PC-9 (cell line): ENCODE measurements around the gene TGFBR3L. TPM values are rescaled to one million over a fixed set of nuclear protein-coding genes. Genes with fewer than 3 reads are reported as not detected.

Experiments
- BruUV-seq: library from RNA; stranded (reverse); fragments of 400-500 nt; replicated peaks from 2 replicates; lab custom pipeline; 2021; lab: Mats Ljungman, UMichigan
- CTCF ChIA-PET: fragments of 300-600 bp; sonication (Branson Sonifier 250); formaldehyde crosslinking; loops from one replicate; lab custom pipeline; 2022; ENCODE audit warnings: antibody characterized with exemption; lab: Charles Lee
- POLR2A ChIA-PET: fragments of 300-600 bp; sonication (Branson Sonifier 250); formaldehyde crosslinking; loops from one replicate; lab custom pipeline; 2022; ENCODE audit warnings: antibody characterized with exemption; ENCODE audit not compliant: unreplicated experiment; lab: Charles Lee
- DNase-seq, 2 experiments: peaks; one replicate each; pipeline versions ENCODE4 v3.0.0 to v3.0.0-alpha.2; 2015 to 2022; ENCODE audit warnings: mixed read lengths in 1 of 2
- H2AFZ ChIP-seq: fragments of 200-600 bp; sonication (generic); 2 replicates; pipeline ENCODE4 v1.8.1; 2017; ENCODE audit warnings: antibody characterized with exemption
- H3F3A ChIP-seq: fragments of 200-600 bp; sonication (generic); 2 replicates; pipeline ENCODE4 v1.8.1; 2017; ENCODE audit warnings: antibody characterized with exemption, mild to moderate bottlenecking, low read depth; ENCODE audit not compliant: insufficient read depth
- H3K27ac ChIP-seq: fragments of 200-600 bp; sonication (generic); 2 replicates; pipeline ENCODE4 v1.6.1; 2016; ENCODE audit warnings: mixed run types
- H3K27me3 ChIP-seq: fragments of 200-600 bp; sonication (generic); 2 replicates; pipeline ENCODE4 v1.6.1; 2016; ENCODE audit warnings: low read depth, mixed run types; ENCODE audit not compliant: insufficient read depth
- H3K36me3 ChIP-seq: fragments of 200-600 bp; sonication (generic); 2 replicates; pipeline ENCODE4 v1.6.1; 2016; ENCODE audit warnings: low read depth, mixed run types
- H3K4me1 ChIP-seq: fragments of 200-600 bp; sonication (generic); replicated peaks from 2 replicates; pipeline ENCODE4 v1.6.1; 2016; ENCODE audit warnings: mixed run types; ENCODE audit not compliant: insufficient read depth
- H3K4me2 ChIP-seq: fragments of 200-600 bp; sonication (generic); 2 replicates; pipeline ENCODE4 v1.6.1; 2017; ENCODE audit warnings: mixed run types
- H3K4me3 ChIP-seq: fragments of 200-600 bp; sonication (generic); 2 replicates; pipeline ENCODE4 v1.6.1; 2016; ENCODE audit warnings: mixed run types
- H3K79me2 ChIP-seq: fragments of 200-600 bp; sonication (generic); 2 replicates; pipeline ENCODE4 v1.6.1; 2017; ENCODE audit warnings: low read depth, mixed run types
- H3K9me2 ChIP-seq: fragments of 200-600 bp; sonication (generic); 2 replicates; pipeline ENCODE4 v1.8.1; 2017; ENCODE audit warnings: mild to moderate bottlenecking; ENCODE audit not compliant: insufficient read depth
- H3K9me3 ChIP-seq: fragments of 200-600 bp; sonication (generic); 2 replicates; pipeline ENCODE4 v1.8.1; 2016; ENCODE audit warnings: low read depth; ENCODE audit not compliant: insufficient read depth
- H4K20me1 ChIP-seq: fragments of 200-600 bp; sonication (generic); 2 replicates; pipeline ENCODE4 v1.8.1; 2017; ENCODE audit not compliant: insufficient read depth
- EZH2 ChIP-seq: fragments of 200-600 bp; sonication (generic); IDR thresholded peaks from 2 replicates; pipeline ENCODE4 v1.8.0; 2017; ENCODE audit warnings: antibody characterized with exemption, low read depth
- intact Hi-C: fragments of 100-400 bp; cut with micrococcal nuclease; formaldehyde crosslinking; loops from one replicate; pipeline ENCODE4 v1.10.0; 2022; ENCODE audit not compliant: unreplicated experiment
- total RNA-seq: library from RNA; stranded (reverse); gene quantifications from 2 replicates; pipeline ENCODE4 v1.2.3, GENCODE V29; 2021
- TF ChIP-seq, protein P1 (sequence below): fragments of 200-600 bp; sonication (generic); conservative IDR thresholded peaks from 2 replicates; pipeline ENCODE4 v1.6.1; 2017; ENCODE audit warnings: mixed run types, antibody characterized with exemption, mild to moderate bottlenecking, moderate library complexity

TGFBR3L gene
- total RNA-seq, 1 experiment from 2014 or later, result 2.3 TPM

DNA sequence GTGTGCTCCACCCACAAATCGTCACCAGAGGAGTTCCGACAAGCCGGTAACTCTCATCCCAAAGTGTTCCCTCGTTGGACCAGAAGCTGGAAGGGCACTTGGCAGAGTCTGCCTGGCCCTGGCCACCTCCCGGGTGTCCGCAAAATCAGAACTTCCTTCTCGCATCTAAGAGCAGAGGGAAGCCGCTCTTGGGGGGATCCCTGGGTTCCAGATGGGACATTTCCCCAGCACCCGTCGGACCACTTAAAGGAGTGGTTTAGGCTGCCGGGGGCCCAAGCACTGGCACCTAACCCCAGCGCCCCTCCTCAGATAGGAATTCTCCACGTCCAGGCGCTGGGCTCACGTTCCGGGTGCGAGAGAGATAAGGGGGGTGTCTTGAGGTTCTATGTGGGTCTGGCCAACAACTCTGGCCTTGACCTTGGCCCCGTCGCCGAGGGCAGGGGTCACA lies 11.8 kb upstream of the TGFBR3L start:
- POLR2A ChIA-PET, result interaction anchor here (0.5 to 1.1 kb wide), 9 partner anchors 17 to 547 kb away, joined by 3 to 5 read pairs (median 3); partner anchors contain the start of genes PRR36 and SNAPC2
- H3F3A ChIP-seq, result peaks cover 19% of the 10 kb centered on the region
- CTCF ChIA-PET, result interaction anchor here (1.2 to 2.2 kb wide), 2 partner anchors 18 to 34 kb away, joined by 7 to 10 read pairs; no protein-coding TSS in a partner anchor
- no peaks in the 10 kb centered on the region for H3K27me3 ChIP-seq
- no peak for DNase-seq
- H3K9me2 ChIP-seq, result no peaks in the 10 kb centered on the region
- 0 out of 2 replicates have a peak, but pooled peaks cover 6% of the 10 kb centered on the region for H3K36me3 ChIP-seq
- BruUV-seq, result TSS peak; percentile 87
- peaks cover 25% of the 10 kb centered on the region for H4K20me1 ChIP-seq
- H3K9me3 ChIP-seq, result no peaks in the 10 kb centered on the region
- intact Hi-C loops, result loop anchor here (1.0 to 5.0 kb wide), 3 partner anchors 8 to 51 kb away; no protein-coding TSS in a partner anchor
- TF ChIP-seq, protein P1, sequence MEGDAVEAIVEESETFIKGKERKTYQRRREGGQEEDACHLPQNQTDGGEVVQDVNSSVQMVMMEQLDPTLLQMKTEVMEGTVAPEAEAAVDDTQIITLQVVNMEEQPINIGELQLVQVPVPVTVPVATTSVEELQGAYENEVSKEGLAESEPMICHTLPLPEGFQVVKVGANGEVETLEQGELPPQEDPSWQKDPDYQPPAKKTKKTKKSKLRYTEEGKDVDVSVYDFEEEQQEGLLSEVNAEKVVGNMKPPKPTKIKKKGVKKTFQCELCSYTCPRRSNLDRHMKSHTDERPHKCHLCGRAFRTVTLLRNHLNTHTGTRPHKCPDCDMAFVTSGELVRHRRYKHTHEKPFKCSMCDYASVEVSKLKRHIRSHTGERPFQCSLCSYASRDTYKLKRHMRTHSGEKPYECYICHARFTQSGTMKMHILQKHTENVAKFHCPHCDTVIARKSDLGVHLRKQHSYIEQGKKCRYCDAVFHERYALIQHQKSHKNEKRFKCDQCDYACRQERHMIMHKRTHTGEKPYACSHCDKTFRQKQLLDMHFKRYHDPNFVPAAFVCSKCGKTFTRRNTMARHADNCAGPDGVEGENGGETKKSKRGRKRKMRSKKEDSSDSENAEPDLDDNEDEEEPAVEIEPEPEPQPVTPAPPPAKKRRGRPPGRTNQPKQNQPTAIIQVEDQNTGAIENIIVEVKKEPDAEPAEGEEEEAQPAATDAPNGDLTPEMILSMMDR, result no peak
- no peak for TF ChIP-seq EZH2
- H3K27ac ChIP-seq, result peak overlapping the region; percentile 68
- H3K4me3 ChIP-seq, result peak overlapping the region; percentile 86
- peak overlapping the region; percentile 84 for H2AFZ ChIP-seq
- peaks cover 62% of the 10 kb centered on the region for H3K79me2 ChIP-seq
- H3K4me2 ChIP-seq, result peak overlapping the region; percentile 92
- H3K4me1 ChIP-seq, result peaks cover 16% of the 10 kb centered on the region; the same call in 1 of the 2 replicates

GRCh38 chr19:7903244-7904073 lies 11.2 kb upstream of the TGFBR3L start, which contains the start of gene MAP2K7:
Gene MAP2K7 (plus strand): TSS chr19:7903877. CDS start chr19:7903945, 68 bp downstream.
- peaks cover 16% of the 10 kb centered on the region; the same call in 1 of the 2 replicates for H3K4me1 ChIP-seq
- H2AFZ ChIP-seq, result peak within 1 kb of the TSS; percentile 84
- ChIA-PET CTCF (interaction anchor here (0.6 to 2.2 kb wide), 3 partner anchors 18 to 50 kb away, joined by 3 to 10 read pairs (median 7); no protein-coding TSS in a partner anchor), POLR2A (interaction anchor here (0.5 to 1.1 kb wide), 9 partner anchors 16 to 548 kb away, joined by 3 to 34 read pairs (median 4); partner anchors contain the start of genes PRR36 and SNAPC2)
- no peaks in the 10 kb centered on the region for H3K9me2 ChIP-seq
- H3K4me2 ChIP-seq, result peak within 1 kb of the TSS; percentile 99
- peaks cover 19% of the 10 kb centered on the region for H3F3A ChIP-seq
- H3K27ac ChIP-seq, result peak within 1 kb of the TSS; percentile 68
- H3K9me3 ChIP-seq, result no peaks in the 10 kb centered on the region
- BruUV-seq, result no TSS peak
- H3K36me3 ChIP-seq, result 0 out of 2 replicates have a peak, but pooled peaks cover 4% of the 10 kb centered on the region
- no peaks in the 10 kb centered on the region for H3K27me3 ChIP-seq
- intact Hi-C loops, result loop anchor here (1.0 to 5.0 kb wide), 3 partner anchors 8 to 51 kb away; no protein-coding TSS in a partner anchor
- H3K4me3 ChIP-seq, result peak within 1 kb of the TSS; percentile 86
- DNase-seq, result peak; percentile 97 to 100
- H3K79me2 ChIP-seq, result peaks cover 63% of the 10 kb centered on the region
- TF ChIP-seq, protein P1, result peak; percentile 51; the same call in 1 of the 2 replicates
- TF ChIP-seq EZH2, result no peak
- peaks cover 31% of the 10 kb centered on the region for H4K20me1 ChIP-seq
